Measurements from ENCODE around the gene SNX14. TPM values are rescaled to one million over a fixed set of nuclear protein-coding genes. Genes with fewer than 3 reads are reported as not detected.
"Not testable (repeated sequence)": the region's sequence is repeated elsewhere in the genome, so short reads cannot be mapped to it uniquely, and the experiment has no call there.

The SNX14 gene, protein sequence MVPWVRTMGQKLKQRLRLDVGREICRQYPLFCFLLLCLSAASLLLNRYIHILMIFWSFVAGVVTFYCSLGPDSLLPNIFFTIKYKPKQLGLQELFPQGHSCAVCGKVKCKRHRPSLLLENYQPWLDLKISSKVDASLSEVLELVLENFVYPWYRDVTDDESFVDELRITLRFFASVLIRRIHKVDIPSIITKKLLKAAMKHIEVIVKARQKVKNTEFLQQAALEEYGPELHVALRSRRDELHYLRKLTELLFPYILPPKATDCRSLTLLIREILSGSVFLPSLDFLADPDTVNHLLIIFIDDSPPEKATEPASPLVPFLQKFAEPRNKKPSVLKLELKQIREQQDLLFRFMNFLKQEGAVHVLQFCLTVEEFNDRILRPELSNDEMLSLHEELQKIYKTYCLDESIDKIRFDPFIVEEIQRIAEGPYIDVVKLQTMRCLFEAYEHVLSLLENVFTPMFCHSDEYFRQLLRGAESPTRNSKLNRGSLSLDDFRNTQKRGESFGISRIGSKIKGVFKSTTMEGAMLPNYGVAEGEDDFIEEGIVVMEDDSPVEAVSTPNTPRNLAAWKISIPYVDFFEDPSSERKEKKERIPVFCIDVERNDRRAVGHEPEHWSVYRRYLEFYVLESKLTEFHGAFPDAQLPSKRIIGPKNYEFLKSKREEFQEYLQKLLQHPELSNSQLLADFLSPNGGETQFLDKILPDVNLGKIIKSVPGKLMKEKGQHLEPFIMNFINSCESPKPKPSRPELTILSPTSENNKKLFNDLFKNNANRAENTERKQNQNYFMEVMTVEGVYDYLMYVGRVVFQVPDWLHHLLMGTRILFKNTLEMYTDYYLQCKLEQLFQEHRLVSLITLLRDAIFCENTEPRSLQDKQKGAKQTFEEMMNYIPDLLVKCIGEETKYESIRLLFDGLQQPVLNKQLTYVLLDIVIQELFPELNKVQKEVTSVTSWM
- total RNA-seq: 10 to 100 TPM; 50.6 to 61.7 TPM

DNA sequence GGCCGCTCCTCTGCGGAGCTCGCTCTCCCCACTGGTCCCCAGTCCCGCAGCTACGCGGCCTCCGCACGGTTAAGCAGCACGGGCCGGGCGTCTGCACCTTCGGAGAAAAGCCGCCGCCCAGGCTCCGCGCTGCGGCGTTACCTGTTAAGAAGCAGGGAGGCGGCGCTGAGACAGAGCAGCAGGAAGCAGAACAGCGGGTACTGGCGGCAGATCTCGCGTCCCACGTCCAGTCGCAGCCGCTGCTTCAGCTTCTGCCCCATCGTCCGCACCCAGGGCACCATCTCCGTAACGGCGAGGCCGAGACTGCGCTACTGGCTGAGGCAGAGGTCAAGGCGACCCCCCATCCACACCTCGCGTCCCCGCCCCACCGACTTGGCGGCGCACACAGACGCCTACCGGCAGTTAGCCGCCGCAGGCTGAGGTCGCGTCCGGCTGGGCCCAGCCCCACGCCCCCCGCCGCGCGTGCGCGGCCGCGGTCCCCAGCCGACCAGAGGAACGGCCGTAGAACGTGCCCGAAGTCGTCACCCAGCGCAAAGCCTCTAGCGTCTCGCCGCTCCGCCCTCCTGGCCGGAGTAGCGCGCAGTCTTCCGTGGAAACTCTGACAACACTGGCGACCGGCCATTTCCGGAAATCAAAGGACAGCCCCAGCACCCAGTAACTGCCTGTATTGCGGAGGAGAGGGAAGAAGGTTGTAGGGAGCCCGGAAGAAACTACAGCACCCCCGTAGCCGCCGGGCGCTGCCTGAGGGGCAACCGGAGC is at the start of gene SNX14:
TSS of gene SNX14 (minus strand) at position 421 of the 759 bp plus-strand sequence. CDS start at position 281, 140 bp downstream.
- peaks cover 0 to 2% of the 10 kb centered on the region in 2 donors for H3K9me3 Mint-ChIP-seq

DNA sequence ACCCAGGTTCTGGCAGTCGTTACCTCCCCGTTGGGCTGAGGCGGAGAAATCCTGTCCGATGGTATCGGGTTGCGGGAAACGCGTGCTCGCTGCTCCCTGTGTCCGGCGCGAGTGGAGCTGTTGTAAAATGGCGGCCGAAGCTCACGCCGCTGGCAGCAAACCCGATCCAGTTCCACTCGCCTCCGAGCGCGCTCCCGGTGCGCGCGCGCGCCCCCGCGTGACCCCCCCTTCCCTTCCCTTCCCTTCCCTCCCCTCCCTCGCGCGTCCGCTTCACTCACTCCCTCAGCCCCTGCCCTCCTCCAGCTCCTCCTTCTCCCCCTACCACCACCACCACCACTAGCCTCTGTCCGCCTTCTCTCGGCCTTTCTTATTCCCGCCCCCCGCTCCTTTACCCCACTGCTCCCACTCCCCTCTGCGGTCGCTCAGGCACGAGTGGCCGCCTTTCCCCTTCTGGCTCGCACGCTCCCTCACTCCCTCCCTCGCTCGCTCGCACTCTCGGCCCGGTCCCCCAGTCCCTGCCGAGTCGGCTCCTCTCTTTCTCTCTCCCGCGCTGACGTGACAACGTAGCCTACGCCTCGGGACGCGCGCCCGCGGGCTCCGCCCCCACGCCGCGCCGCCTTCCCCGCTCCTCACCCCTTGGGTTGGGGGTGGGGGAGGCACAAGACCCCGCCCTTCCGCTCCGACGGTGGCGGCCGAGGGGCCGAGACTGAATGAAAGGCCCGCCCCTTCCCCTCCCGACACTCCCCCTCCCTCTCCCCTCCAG is 49.3 kb upstream of the SNX14 start, which contains the start of gene SYNCRIP:
TSS of gene SYNCRIP (minus strand) at position 113 of the 763 bp plus-strand sequence. CDS start 1,447 bp downstream, outside the sequence.
- peak within 1 kb of the TSS; percentile 90 to 92 for H3K4me3 Mint-ChIP-seq
- DNase-seq: peak; percentile 99
- H3K36me3 Mint-ChIP-seq (ENCODE audit: insufficient read depth in 2 of 2): peaks cover 19 to 38% of the 10 kb centered on the region in 2 donors
- peak within 1 kb of the TSS; percentile 99 for H3K27ac Mint-ChIP-seq
- no peaks in the 10 kb centered on the region for H3K27me3 Mint-ChIP-seq (ENCODE audit: low read depth)
- peak; percentile 84 to 87 for ATAC-seq (replicated peaks in 1 of 2)
- peaks cover 0 to 3% of the 10 kb centered on the region in 2 donors for H3K9me3 Mint-ChIP-seq
- H3K4me1 Mint-ChIP-seq (ENCODE audit: low read depth): peaks cover 50% of the 10 kb centered on the region

More for the DNA sequence above, at the start of gene SNX14:
- Mint-ChIP-seq H3K4me1 (ENCODE audit: low read depth) (peaks cover 50% of the 10 kb centered on the region), H3K27ac (peak within 1 kb of the TSS; percentile 98), H3K36me3 (ENCODE audit: insufficient read depth in 2 of 2) (peaks cover 8 to 23% of the 10 kb centered on the region in 2 donors), H3K4me3 (peak within 1 kb of the TSS; percentile 97 to 99), H3K27me3 (ENCODE audit: low read depth) (no peaks in the 10 kb centered on the region)
- DNase-seq (peak; percentile 86 to 88), ATAC-seq (replicated peaks in 1 of 2) (peak; percentile 86)

DNA sequence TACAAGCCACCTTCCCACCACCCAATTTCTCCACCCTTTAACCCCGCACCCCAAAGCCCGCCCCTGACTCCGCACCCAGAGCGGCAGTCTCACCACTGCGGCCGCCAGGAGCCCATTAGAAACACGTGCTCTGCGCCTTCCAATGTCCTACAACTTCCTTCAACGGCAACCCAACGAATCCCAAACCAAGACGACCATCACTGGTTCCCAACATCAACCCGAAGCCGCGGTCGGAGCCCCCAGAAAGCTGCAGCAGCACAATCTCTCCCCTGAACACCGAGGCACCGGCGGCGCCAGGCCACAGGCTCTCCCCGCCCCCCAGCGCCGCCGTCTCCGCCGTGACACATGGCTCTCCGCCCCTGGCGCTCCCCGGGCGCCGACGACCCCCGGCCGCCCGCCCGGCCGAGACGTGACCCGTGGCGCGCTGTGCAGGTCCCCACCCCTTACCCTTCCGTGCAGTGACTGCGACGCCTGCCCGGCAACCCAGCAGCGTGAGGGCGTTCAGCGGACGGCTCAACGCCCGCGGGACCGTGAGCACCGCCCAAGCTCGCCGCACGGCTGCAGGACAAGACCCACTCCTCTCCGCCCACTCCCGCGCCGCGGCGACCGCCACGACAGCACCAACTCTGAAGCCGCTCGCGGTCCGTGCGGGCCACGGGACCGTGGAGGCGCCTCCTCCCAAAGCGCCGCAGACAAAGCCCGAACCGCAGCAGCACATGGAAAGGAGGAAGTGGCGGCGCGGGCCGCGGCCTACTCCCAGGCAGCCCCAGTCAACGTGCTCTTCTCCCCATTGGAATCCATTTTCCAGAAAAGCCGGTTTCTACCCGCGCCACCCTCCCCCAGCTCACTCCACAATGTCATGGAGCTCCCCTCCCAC is 48.5 kb upstream of the SNX14 start:
- Mint-ChIP-seq H3K4me3 (peak overlapping the region; percentile 90 to 92), H3K9me3 (peaks cover 0 to 3% of the 10 kb centered on the region in 2 donors), H3K27ac (peak overlapping the region; percentile 99), H3K27me3 (ENCODE audit: low read depth) (no peaks in the 10 kb centered on the region), H3K4me1 (ENCODE audit: low read depth) (peaks cover 59% of the 10 kb centered on the region), H3K36me3 (ENCODE audit: insufficient read depth in 2 of 2) (peaks cover 19 to 46% of the 10 kb centered on the region in 2 donors)
- DNase-seq (peak; percentile 60 to 68), ATAC-seq (replicated peaks in 1 of 2) (peak; percentile 1 to 2)

DNA sequence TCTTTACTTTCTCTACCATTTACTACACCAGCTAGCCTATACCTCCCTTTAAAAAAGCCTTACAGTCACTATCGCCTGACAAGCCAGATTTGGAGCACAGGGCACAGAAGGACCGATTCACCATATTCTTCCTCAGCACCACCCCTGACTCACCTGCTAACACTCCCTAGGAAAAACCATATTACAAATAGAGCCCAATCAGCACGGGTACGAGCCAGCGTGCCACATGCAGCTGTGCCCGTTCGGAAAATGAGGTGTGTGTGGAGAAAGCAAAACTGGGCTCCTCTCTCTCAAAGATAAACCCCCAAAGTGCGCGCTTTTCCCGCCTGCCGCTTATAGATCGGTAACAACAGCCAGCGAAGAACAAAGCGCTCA is 47.9 kb upstream of the SNX14 start:
- DNase-seq (no peak), ATAC-seq (replicated peaks in 1 of 2) (no peak)
- Mint-ChIP-seq H3K27me3 (ENCODE audit: low read depth) (no peaks in the 10 kb centered on the region), H3K27ac (peak overlapping the region; percentile 95), H3K4me3 (peak overlapping the region; percentile 90 to 92), H3K9me3 (peaks cover 0 to 3% of the 10 kb centered on the region in 2 donors), H3K36me3 (ENCODE audit: insufficient read depth in 2 of 2) (peaks cover 20 to 51% of the 10 kb centered on the region in 2 donors), H3K4me1 (ENCODE audit: low read depth) (peaks cover 65% of the 10 kb centered on the region)

DNA sequence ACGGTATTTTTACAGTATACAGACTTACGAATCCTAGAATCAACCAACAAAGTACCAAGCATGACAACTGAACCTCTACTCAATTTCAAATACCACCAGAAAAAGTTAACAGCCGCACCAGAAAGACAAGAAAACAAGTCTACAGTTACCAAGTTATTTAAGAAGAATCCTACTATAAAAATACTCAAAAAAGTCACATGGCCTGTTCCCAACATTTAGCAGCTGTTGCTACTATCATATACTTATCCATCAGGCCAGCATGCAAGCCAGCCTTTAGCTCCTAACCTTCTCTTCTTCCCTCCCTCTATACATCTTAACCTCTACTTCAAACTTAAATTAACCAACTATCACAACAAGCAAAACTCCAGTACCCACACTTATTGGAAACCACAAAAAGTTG is 47.2 kb upstream of the SNX14 start:
- H3K4me3 Mint-ChIP-seq: peak overlapping the region; percentile 90 to 92
- H3K9me3 Mint-ChIP-seq: peaks cover 0 to 3% of the 10 kb centered on the region in 2 donors
- H3K36me3 Mint-ChIP-seq (ENCODE audit: insufficient read depth in 2 of 2): peaks cover 21 to 53% of the 10 kb centered on the region in 2 donors
- peak overlapping the region; percentile 95 for H3K27ac Mint-ChIP-seq
- DNase-seq: no peak
- H3K27me3 Mint-ChIP-seq (ENCODE audit: low read depth): no peaks in the 10 kb centered on the region
- no peak for ATAC-seq (replicated peaks in 1 of 2)
- H3K4me1 Mint-ChIP-seq (ENCODE audit: low read depth): peaks cover 68% of the 10 kb centered on the region

DNA sequence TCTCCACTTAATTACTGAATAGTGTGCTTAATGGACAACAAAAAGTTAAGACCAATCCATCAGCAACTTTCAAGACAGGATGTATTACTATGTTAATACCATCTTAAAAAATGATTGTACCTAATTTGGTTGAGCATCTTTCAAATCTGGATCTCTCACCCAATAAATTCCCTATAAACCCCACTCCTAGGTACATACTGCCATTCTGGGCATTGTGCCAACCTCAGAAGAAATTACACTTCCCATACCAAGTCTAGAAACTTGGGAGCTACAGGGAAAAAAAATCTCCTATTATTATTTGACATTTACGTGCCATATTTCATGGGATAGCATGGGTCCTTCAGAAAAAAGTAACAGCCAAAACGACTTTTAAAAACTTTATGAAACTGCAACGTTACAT is 43.9 kb upstream of the SNX14 start:
- DNase-seq (no peak), ATAC-seq (replicated peaks in 1 of 2) (no peak)
- Mint-ChIP-seq H3K4me3 (peak overlapping the region in 1 of 2 donors; percentile 55), H3K27me3 (ENCODE audit: low read depth) (no peaks in the 10 kb centered on the region), H3K27ac (peak overlapping the region; percentile 91), H3K36me3 (ENCODE audit: insufficient read depth in 2 of 2) (peaks cover 21 to 70% of the 10 kb centered on the region in 2 donors), H3K9me3 (no peaks in the 10 kb centered on the region), H3K4me1 (ENCODE audit: low read depth) (peaks cover 71% of the 10 kb centered on the region)

DNA sequence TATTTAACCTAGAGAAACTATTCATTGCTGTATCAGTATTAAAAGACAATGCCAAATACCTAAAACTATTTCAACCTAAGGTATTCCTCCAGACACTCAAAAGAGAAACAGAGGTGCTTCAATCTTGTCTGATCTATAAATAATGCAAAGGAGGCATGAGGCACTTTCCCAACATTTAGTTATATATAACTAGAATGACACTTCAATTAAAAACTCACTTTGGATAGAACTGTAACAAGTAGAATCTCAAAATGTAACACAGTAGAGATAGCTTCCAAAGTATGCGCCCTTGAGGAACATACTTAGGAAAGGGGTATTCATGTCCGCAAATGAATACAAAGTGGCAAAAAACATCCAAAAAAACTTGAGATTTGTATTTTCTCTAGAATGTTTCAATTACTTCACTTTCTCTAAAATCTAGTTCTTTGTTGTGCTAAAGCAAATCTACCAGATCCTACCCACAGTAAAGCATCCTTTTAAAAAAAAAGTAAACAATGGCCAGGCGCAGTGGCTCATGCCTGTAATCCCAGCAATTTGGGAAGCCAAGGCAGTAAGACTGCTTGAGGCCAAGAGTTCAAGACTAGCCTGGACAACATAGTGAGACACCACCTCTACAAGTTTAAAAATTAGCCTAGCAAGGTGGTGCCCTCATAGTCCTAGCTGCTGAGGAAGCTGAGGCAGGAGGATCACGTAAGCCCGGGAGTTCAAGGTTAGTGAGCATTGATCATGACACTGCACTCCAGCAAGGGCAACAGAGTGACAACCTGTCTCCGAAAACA is 38.7 kb upstream of the SNX14 start:
- no peak overlapping the region for H3K4me3 Mint-ChIP-seq
- H3K27ac Mint-ChIP-seq: peak overlapping the region; percentile 76

DNA sequence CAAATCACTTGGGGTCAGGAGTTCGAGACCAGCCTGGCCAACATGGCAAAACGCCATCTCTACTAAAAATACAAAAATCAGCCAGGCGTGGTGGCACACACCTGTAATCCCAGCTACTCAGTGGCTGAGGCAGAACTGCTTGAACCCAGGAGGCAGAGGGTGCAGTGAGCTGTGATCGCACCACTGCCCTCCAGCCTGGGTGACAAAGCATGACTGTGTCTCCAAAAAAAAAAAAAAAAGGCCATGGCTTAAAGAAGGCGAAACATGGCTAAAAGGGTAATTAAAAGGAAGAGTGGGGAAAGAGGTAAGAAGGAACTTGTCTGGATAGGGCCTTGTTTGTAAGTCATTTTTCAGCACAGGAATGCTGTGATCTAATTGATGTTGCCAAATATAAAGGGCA is 37.5 kb upstream of the SNX14 start:
- not testable (repeated sequence) for DNase-seq; H3K27ac Mint-ChIP-seq; H3K27me3 Mint-ChIP-seq (ENCODE audit: low read depth); H3K4me3 Mint-ChIP-seq; ATAC-seq (replicated peaks in 1 of 2); H3K9me3 Mint-ChIP-seq
- peaks cover 60% of the 10 kb centered on the region for H3K4me1 Mint-ChIP-seq (ENCODE audit: low read depth)
- peaks cover 14 to 43% of the 10 kb centered on the region in 2 donors for H3K36me3 Mint-ChIP-seq (ENCODE audit: insufficient read depth in 2 of 2)

More for the DNA sequence above, 38.7 kb upstream of the SNX14 start:
- H3K27me3 Mint-ChIP-seq (ENCODE audit: low read depth): no peaks in the 10 kb centered on the region
- no peaks in the 10 kb centered on the region for H3K9me3 Mint-ChIP-seq
- no peak for ATAC-seq (replicated peaks in 1 of 2)
- H3K4me1 Mint-ChIP-seq (ENCODE audit: low read depth): peaks cover 65% of the 10 kb centered on the region
- no peak for DNase-seq
- peaks cover 16 to 49% of the 10 kb centered on the region in 2 donors for H3K36me3 Mint-ChIP-seq (ENCODE audit: insufficient read depth in 2 of 2)

DNA sequence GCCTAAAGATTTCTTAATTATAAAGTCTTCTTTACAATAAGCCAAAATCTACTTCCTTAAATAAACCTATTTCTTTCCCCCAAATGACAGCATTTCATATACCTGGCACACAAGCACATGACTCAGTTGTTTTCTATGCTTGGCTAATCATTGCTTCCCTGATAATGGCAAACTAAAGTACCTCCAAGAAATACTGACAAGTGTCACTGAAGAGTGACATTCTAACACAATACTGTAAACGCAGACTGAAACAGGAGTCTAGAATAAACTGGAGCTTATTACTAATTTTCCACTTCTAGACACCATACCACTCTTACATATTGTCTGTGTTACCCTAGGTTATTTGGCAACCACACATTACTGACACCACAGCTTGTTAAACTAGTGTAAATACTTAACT is 34.7 kb upstream of the SNX14 start:
- Mint-ChIP-seq H3K4me3 (peak overlapping the region in 1 of 2 donors; percentile 17), H3K27me3 (ENCODE audit: low read depth) (no peaks in the 10 kb centered on the region)

DNA sequence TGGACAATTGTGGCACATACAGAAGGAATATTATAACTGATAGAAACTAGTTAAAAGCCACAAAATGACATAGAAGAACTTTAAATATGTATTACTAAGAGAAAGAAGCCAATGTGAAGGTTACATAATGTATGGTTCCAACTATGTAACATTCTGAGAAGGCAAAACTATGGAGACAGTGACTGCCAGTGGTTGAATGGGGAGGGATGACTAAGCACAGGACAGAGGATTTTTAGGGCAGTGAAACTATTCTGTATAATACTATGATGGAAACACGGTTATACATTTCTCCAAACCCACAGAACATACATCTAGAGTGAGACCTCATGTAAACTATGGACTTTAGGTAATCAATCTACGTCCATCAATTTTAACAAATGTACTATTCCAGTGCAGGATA is 26.6 kb upstream of the SNX14 start:
- peaks cover 23 to 58% of the 10 kb centered on the region in 2 donors for H3K36me3 Mint-ChIP-seq (ENCODE audit: insufficient read depth in 2 of 2)
- no peak overlapping the region for H3K27ac Mint-ChIP-seq
- ATAC-seq (replicated peaks in 1 of 2) (peak in 1 of 2 donors; percentile 23), DNase-seq (no peak)
- peaks cover 0 to 1% of the 10 kb centered on the region in 2 donors for H3K9me3 Mint-ChIP-seq
- no peak overlapping the region for H3K4me3 Mint-ChIP-seq
- H3K4me1 Mint-ChIP-seq (ENCODE audit: low read depth): peaks cover 46% of the 10 kb centered on the region
- H3K27me3 Mint-ChIP-seq (ENCODE audit: low read depth): no peaks in the 10 kb centered on the region

More for the DNA sequence above, 34.7 kb upstream of the SNX14 start:
- H3K4me1 Mint-ChIP-seq (ENCODE audit: low read depth): peaks cover 70% of the 10 kb centered on the region
- H3K9me3 Mint-ChIP-seq: no peaks in the 10 kb centered on the region
- H3K27ac Mint-ChIP-seq: peak overlapping the region; percentile 19
- ATAC-seq (replicated peaks in 1 of 2) (no peak), DNase-seq (no peak)
- peaks cover 21 to 50% of the 10 kb centered on the region in 2 donors for H3K36me3 Mint-ChIP-seq (ENCODE audit: insufficient read depth in 2 of 2)
